ENCODE measurements around the gene RPRD1A. TPM values are rescaled to one million over a fixed set of nuclear protein-coding genes. Genes with fewer than 3 reads are reported as not detected.

RPRD1A gene
- total RNA-seq, 1 donor from 2014 or later: 198 TPM

DNA sequence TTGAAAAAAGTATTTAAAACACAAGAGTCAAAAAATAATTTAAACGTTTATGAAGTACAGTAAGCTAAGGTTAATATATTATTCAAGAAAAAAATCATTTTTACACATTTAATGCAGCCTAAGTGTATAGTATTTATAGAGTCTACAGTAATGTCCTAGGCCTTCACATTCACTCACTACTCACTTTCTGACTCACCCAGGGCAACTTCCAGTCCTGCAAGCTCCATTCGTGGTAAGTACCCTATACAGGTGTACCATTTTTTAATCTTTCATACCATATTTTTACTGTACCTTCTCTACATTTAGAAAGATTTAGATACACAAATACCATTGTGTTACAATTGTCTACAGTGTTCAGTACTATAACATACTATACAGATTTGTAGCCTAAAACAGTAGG is 20.9 kb upstream of the RPRD1A start:
- Histone ChIP-seq H3K4me3 (no peak overlapping the region), H3K9ac (no peak overlapping the region), H3K9me3 (ENCODE audit: low read depth) (no peaks in the 10 kb centered on the region), H3K27ac (no peak overlapping the region), H3K36me3 (no peaks in the 10 kb centered on the region), H2AFZ (replicated peaks) (no peak overlapping the region), H3K4me1 (no peaks in the 10 kb centered on the region), H4K20me1 (ENCODE audit: low read depth) (no peaks in the 10 kb centered on the region), H3F3A (ENCODE audit: low read depth) (no peaks in the 10 kb centered on the region), H3K4me2 (no peak overlapping the region), H3K79me2 (ENCODE audit: low read depth) (no peaks in the 10 kb centered on the region), H3K27me3 (no peaks in the 10 kb centered on the region)
- no peak for DNase-seq (ENCODE audit: low spot score)
- no peak for TF ChIP-seq EZH2phosphoT487 (IDR thresholded peaks at IDR 0.05)
- TF ChIP-seq, protein P1, sequence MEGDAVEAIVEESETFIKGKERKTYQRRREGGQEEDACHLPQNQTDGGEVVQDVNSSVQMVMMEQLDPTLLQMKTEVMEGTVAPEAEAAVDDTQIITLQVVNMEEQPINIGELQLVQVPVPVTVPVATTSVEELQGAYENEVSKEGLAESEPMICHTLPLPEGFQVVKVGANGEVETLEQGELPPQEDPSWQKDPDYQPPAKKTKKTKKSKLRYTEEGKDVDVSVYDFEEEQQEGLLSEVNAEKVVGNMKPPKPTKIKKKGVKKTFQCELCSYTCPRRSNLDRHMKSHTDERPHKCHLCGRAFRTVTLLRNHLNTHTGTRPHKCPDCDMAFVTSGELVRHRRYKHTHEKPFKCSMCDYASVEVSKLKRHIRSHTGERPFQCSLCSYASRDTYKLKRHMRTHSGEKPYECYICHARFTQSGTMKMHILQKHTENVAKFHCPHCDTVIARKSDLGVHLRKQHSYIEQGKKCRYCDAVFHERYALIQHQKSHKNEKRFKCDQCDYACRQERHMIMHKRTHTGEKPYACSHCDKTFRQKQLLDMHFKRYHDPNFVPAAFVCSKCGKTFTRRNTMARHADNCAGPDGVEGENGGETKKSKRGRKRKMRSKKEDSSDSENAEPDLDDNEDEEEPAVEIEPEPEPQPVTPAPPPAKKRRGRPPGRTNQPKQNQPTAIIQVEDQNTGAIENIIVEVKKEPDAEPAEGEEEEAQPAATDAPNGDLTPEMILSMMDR (IDR thresholded peaks at IDR 0.05): no peak
- TF ChIP-seq EZH2 (IDR thresholded peaks at IDR 0.05): no peak
- peaks cover 7% of the 10 kb centered on the region for H3K9me3 Mint-ChIP-seq
- no peak overlapping the region for H3K4me3 Mint-ChIP-seq
- peaks cover 2% of the 10 kb centered on the region for H3K27me3 Mint-ChIP-seq (ENCODE audit: insufficient read depth, low read depth)
- H3K27ac Mint-ChIP-seq: no peak overlapping the region
- no peaks in the 10 kb centered on the region for H3K4me1 Mint-ChIP-seq
- H3K36me3 Mint-ChIP-seq: no peaks in the 10 kb centered on the region

DNA sequence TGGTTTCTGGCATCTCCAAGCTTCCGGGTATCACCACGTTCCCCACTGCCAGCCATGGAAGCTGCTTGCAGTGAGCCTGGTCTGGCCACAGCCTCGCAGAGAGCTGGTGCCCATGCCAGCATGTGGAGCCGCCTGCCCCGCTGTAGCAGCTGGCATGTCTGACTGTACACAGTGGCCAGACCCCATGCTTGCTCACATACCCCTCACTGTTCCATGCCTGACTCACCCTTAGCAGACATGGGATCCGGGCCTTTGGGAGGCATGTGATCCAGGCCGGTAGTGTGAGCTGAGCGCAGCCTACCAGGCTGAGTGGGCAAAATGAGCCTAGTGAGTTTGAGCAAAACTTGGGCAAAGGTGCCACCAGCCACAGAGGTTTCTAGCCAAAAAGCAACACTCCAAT is 18.8 kb upstream of the RPRD1A start:
- Mint-ChIP-seq H3K27ac (no peak overlapping the region), H3K9me3 (peaks cover 12% of the 10 kb centered on the region), H3K27me3 (ENCODE audit: insufficient read depth, low read depth) (peaks cover 2% of the 10 kb centered on the region), H3K36me3 (no peaks in the 10 kb centered on the region), H3K4me1 (no peaks in the 10 kb centered on the region), H3K4me3 (no peak overlapping the region)
- Histone ChIP-seq H3K9me3 (ENCODE audit: low read depth) (no peaks in the 10 kb centered on the region), H3K36me3 (no peaks in the 10 kb centered on the region), H2AFZ (replicated peaks) (no peak overlapping the region), H4K20me1 (ENCODE audit: low read depth) (no peaks in the 10 kb centered on the region), H3K27me3 (no peaks in the 10 kb centered on the region), H3K79me2 (ENCODE audit: low read depth) (no peaks in the 10 kb centered on the region), H3F3A (ENCODE audit: low read depth) (no peaks in the 10 kb centered on the region), H3K4me2 (no peak overlapping the region), H3K27ac (no peak overlapping the region), H3K4me3 (no peak overlapping the region), H3K9ac (no peak overlapping the region), H3K4me1 (no peaks in the 10 kb centered on the region)
- DNase-seq (ENCODE audit: low spot score): no peak
- no peak for TF ChIP-seq EZH2 (IDR thresholded peaks at IDR 0.05)
- TF ChIP-seq, protein P1 (IDR thresholded peaks at IDR 0.05): no peak
- no peak for TF ChIP-seq EZH2phosphoT487 (IDR thresholded peaks at IDR 0.05)

DNA sequence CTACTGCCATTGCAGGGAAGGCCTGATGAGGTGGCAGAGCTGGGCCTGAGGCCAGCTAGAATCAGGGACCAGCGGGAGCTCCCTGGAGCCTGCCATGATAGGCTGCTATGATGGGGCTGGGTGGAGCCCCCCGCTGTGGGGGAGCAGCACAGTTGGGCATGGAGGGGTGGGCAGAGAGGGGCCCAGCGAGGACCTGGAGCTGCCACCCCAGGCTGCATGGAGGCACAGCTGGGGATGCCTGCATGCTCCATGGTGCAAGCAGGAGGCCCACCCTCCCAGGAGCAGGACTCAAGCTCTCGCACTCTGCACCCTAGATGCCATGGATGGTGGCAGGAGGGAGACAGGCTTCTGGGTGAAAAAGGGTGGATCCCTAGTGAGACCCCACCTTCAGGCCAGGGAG is 17.8 kb upstream of the RPRD1A start:
- Histone ChIP-seq H3K9me3 (ENCODE audit: low read depth) (no peaks in the 10 kb centered on the region), H3F3A (ENCODE audit: low read depth) (no peaks in the 10 kb centered on the region), H3K9ac (no peak overlapping the region), H3K4me2 (no peak overlapping the region), H4K20me1 (ENCODE audit: low read depth) (no peaks in the 10 kb centered on the region), H3K27ac (no peak overlapping the region), H3K4me1 (no peaks in the 10 kb centered on the region), H3K79me2 (ENCODE audit: low read depth) (no peaks in the 10 kb centered on the region), H2AFZ (replicated peaks) (no peak overlapping the region), H3K36me3 (no peaks in the 10 kb centered on the region), H3K4me3 (no peak overlapping the region), H3K27me3 (no peaks in the 10 kb centered on the region)
- no peaks in the 10 kb centered on the region for H3K4me1 Mint-ChIP-seq
- no peak overlapping the region for H3K4me3 Mint-ChIP-seq
- H3K9me3 Mint-ChIP-seq: peaks cover 22% of the 10 kb centered on the region
- peaks cover 2% of the 10 kb centered on the region for H3K27me3 Mint-ChIP-seq (ENCODE audit: insufficient read depth, low read depth)
- H3K27ac Mint-ChIP-seq: no peak overlapping the region
- no peaks in the 10 kb centered on the region for H3K36me3 Mint-ChIP-seq
- DNase-seq (ENCODE audit: low spot score): no peak
- no peak for TF ChIP-seq EZH2 (IDR thresholded peaks at IDR 0.05)
- TF ChIP-seq, protein P1 (IDR thresholded peaks at IDR 0.05): no peak
- TF ChIP-seq EZH2phosphoT487 (IDR thresholded peaks at IDR 0.05): no peak

Measured in neural progenitor cell (in vitro differentiated cells).